Gastrocnemius medialis (tissue), 4 donors: ENCODE data around the gene FYB1. TPM values are rescaled to one million over a fixed set of nuclear protein-coding genes. Genes with fewer than 3 reads are reported as not detected.

ENCODE experiments used
- ATAC-seq, 2 donors: fragments of 150-250 bp; one replicate each; pipeline ENCODE4 v1.9.1; 2016
- DNase-seq, 2 donors: peaks; one replicate each; pipeline ENCODE4 v3.0.0-alpha.2; 2019
- H3K27ac ChIP-seq, 4 donors: fragments of 200-600 bp; sonication (generic); 1 replicate in 1 of 4; 2 replicates in 3 of 4; pipeline ENCODE4 v1.5.1; 2016 to 2018; ENCODE audit warnings: mild to moderate bottlenecking in 2 of 4, moderate library complexity in 1 of 4
- H3K27me3 ChIP-seq, 3 donors: fragments of 200-600 bp; sonication (generic) in 2 of 3; 1 replicate in 1 of 3; 2 replicates in 2 of 3; pipeline versions ENCODE4 v1.5.1 to v1.6.0; 2016 to 2019; ENCODE audit warnings: mild to moderate bottlenecking in 1 of 3, moderate library complexity in 1 of 3
- H3K36me3 ChIP-seq, 2 donors: fragments of 200-600 bp; sonication (generic) in 1 of 2; one replicate each; pipeline ENCODE4 v1.5.1; 2017 to 2018
- H3K4me1 ChIP-seq, 2 donors: fragments of 200-600 bp; sonication (generic) in 1 of 2; one replicate each; pipeline ENCODE4 v1.5.1; 2016 to 2017; ENCODE audit warnings: mild to moderate bottlenecking in 2 of 2
- H3K4me3 ChIP-seq, 4 donors: fragments of 200-600 bp; sonication (generic) in 3 of 4; 1 replicate in 1 of 4; 2 replicates in 3 of 4; pipeline ENCODE4 v1.5.1; 2016 to 2019; ENCODE audit warnings: mild to moderate bottlenecking in 2 of 4
- H3K9me3 ChIP-seq, 3 donors: fragments of 200-600 bp; sonication (generic) in 2 of 3; 1 replicate in 1 of 3; 2 replicates in 2 of 3; pipeline ENCODE4 v1.5.1; 2016 to 2019
- POLR2A ChIP-seq, 2 donors: fragments of 450-650 bp; IDR thresholded peaks; one replicate each; pipeline ENCODE4 v1.6.1; 2017; ENCODE audit warnings: antibody characterized with exemption in 2 of 2, mild to moderate bottlenecking in 2 of 2, moderate library complexity in 2 of 2
- in situ Hi-C, 4 donors: fragments of 200-750 bp; cut with MboI; loops; one replicate each; pipeline versions ENCODE4 v1.15.0 to v1.8.0; 2017; ENCODE audit warnings: low sequenced_read_pairs in 4 of 4
- intact Hi-C: fragments of 100-400 bp; cut with DNase I; formaldehyde crosslinking; loops from one replicate; pipeline ENCODE4 v1.15.1; 2023; ENCODE audit warnings: low total_unique reads
- total RNA-seq, 4 donors: library from RNA; depleted of rRNA; stranded (reverse); fragments of >200 nt; gene quantifications; one replicate each; pipeline versions ENCODE4 v1.1.0 to v1.2.3, GENCODE V29; 2016
- TF ChIP-seq, protein P1 (sequence below), 5 experiments: fragments of 450-650 bp in 3 of 5; fragments of 200-600 bp in 2 of 5; sonication (generic) in 2 of 5; IDR thresholded peaks in 4 of 5; conservative IDR thresholded peaks in 1 of 5; 1 replicate in 4 of 5; 2 replicates in 1 of 5; pipeline ENCODE4 v1.5.1; 2016 to 2019; ENCODE audit warnings: antibody characterized with exemption in 5 of 5, mild to moderate bottlenecking in 3 of 5, moderate library complexity in 3 of 5

The FYB1 gene
- total RNA-seq, 4 donors from 2014 or later = 1.1 to 5.6 (median 2.6) TPM

DNA sequence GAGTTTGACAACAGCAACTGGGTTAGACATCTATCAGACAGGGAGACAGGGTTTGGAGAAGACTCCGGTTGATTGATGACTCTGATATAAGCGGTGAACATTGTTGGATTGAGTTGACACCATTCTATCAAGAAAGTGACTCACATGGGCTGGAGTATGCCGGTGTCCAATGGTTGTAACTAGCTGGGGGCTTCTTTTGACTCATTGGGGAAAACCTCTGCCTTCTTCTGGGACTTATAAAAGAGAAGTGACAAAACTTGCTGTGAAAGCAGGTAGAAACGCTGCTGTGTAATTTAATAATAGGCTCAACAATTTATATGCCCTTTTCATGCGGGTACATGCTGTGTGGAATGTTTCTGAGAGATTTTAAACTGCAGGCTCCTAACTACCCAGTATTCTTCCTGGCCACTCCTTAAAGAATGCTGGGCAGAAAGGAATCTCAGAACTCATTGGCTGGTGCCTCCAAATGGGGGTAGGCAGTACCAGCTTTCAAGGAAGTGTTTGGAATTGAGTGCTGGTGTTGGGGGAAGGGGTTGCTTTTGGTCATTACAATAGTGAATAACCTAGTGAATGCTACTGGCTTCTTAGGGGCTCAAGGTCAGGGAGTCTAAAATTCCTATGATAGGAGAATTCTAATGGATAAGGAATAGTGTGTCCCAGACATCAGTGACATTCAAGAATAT lies 43.9 kb downstream of the FYB1 start:
- no peak for TF ChIP-seq POLR2A (IDR thresholded peaks at IDR 0.05)
- TF ChIP-seq, protein P1, sequence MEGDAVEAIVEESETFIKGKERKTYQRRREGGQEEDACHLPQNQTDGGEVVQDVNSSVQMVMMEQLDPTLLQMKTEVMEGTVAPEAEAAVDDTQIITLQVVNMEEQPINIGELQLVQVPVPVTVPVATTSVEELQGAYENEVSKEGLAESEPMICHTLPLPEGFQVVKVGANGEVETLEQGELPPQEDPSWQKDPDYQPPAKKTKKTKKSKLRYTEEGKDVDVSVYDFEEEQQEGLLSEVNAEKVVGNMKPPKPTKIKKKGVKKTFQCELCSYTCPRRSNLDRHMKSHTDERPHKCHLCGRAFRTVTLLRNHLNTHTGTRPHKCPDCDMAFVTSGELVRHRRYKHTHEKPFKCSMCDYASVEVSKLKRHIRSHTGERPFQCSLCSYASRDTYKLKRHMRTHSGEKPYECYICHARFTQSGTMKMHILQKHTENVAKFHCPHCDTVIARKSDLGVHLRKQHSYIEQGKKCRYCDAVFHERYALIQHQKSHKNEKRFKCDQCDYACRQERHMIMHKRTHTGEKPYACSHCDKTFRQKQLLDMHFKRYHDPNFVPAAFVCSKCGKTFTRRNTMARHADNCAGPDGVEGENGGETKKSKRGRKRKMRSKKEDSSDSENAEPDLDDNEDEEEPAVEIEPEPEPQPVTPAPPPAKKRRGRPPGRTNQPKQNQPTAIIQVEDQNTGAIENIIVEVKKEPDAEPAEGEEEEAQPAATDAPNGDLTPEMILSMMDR (IDR thresholded peaks at IDR 0.05 in 4 of 5, conservative IDR thresholded peaks at IDR 0.05 in 1 of 5) = no peak
- H3K27ac ChIP-seq = no peak overlapping the region
- DNase-seq (no peak), ATAC-seq (no peak)
- intact Hi-C loops = no loop called here
- H3K4me3 ChIP-seq = no peak overlapping the region
- H3K36me3 ChIP-seq = no peaks in the 10 kb centered on the region
- H3K27me3 ChIP-seq = no peaks in the 10 kb centered on the region
- no peaks in the 10 kb centered on the region for H3K9me3 ChIP-seq
- no peaks in the 10 kb centered on the region for H3K4me1 ChIP-seq
- in situ Hi-C loops = no loop called here

DNA sequence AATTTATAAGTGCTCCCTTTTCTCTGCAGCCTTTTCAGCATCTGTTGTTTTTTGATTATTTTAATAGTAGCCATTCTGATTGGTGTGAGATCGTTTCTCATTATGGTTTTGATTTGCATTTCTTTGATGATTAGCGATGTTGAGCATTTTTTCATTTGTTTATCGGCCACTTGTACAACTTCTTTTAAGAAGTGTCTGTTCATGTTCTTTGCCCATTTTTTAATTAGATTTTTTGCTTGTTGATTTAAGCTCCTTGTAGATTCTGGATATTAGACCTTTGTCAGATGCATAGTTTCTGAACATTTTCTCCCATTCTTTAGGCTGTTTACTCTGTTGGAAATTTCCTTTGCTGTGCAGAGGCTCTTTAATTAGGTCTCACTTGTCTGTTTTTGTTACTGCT lies 46.3 kb downstream of the FYB1 start:
- Histone ChIP-seq H3K4me3 (no peak overlapping the region), H3K4me1 (no peaks in the 10 kb centered on the region), H3K27ac (no peak overlapping the region), H3K27me3 (no peaks in the 10 kb centered on the region), H3K9me3 (no peaks in the 10 kb centered on the region), H3K36me3 (no peaks in the 10 kb centered on the region)
- no peak for ATAC-seq
- in situ Hi-C loops (no loop called here), intact Hi-C loops (no loop called here)
- no peak for DNase-seq
- TF ChIP-seq, protein P1 (IDR thresholded peaks at IDR 0.05 in 4 of 5, conservative IDR thresholded peaks at IDR 0.05 in 1 of 5) = no peak
- no peak for TF ChIP-seq POLR2A (IDR thresholded peaks at IDR 0.05)

DNA sequence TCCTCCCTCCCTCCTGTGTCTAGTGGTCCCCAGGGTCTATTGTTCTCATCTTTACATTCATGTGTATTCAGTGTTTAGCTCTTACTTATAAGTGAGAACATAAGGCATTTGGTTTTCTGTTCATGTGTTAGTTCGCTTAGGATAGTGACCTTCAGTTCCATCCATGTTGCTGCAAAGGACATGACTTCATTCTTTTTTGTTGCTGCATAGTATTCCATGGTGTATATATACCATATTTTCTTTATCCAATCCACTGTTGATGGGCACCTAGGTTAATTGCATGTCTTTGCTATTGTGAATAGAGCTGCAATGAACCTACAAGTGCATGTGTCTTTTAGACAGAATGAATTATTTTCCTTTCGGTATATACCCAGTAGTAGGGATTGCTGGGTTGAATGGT lies 46.8 kb downstream of the FYB1 start:
- in situ Hi-C loops (no loop called here), intact Hi-C loops (no loop called here)
- H3K36me3 ChIP-seq = no peaks in the 10 kb centered on the region
- no peaks in the 10 kb centered on the region for H3K27me3 ChIP-seq
- ATAC-seq = no peak
- no peak overlapping the region for H3K27ac ChIP-seq
- no peak for DNase-seq
- H3K4me3 ChIP-seq = no peak overlapping the region
- H3K4me1 ChIP-seq = no peaks in the 10 kb centered on the region
- no peak for TF ChIP-seq POLR2A (IDR thresholded peaks at IDR 0.05)
- TF ChIP-seq, protein P1 (IDR thresholded peaks at IDR 0.05 in 4 of 5, conservative IDR thresholded peaks at IDR 0.05 in 1 of 5) = no peak
- no peaks in the 10 kb centered on the region for H3K9me3 ChIP-seq

DNA sequence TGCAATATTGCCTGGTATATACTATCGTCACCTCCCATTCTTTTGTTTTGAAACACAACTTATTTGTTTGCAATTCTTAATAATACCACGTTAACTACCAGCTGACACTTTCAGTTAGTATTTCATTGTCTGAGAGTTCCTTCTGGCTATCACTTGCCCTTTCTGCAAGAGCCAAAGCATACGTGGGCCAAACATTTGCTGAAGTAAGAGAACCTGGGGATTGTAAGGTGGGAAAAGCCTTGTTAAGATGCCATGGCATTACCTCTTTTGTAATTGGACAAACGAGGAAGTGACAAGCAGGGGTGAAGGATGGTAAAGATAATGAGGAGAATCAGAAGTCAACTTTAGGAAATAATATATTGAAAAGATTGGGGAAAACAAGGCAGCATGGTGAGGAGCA lies 47.7 kb downstream of the FYB1 start:
- H3K36me3 ChIP-seq = no peaks in the 10 kb centered on the region
- in situ Hi-C loops (no loop called here), intact Hi-C loops (no loop called here)
- TF ChIP-seq POLR2A (IDR thresholded peaks at IDR 0.05) = no peak
- TF ChIP-seq, protein P1 (IDR thresholded peaks at IDR 0.05 in 4 of 5, conservative IDR thresholded peaks at IDR 0.05 in 1 of 5) = no peak
- no peaks in the 10 kb centered on the region for H3K27me3 ChIP-seq
- ATAC-seq (no peak), DNase-seq (no peak)
- H3K4me3 ChIP-seq = no peak overlapping the region
- H3K27ac ChIP-seq = no peak overlapping the region
- H3K4me1 ChIP-seq = no peaks in the 10 kb centered on the region
- H3K9me3 ChIP-seq = no peaks in the 10 kb centered on the region

DNA sequence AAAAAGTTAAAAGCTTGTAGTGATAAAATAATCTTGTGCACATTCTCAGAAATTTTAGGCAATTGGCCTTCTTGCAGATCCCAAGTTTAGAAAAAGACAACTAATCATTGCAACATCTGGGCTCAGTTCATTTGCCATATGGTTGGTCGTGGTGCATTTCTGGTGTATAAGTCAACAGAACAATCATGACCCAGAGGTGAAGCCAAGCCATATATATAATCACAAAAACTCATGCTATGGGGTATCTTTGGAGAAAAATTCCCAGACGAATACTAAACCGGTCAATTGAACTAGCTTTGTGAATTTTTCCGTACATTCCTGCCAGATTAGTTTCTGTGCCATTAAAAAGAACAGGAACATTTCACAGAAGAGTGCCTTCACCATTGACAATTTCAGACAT lies 50.3 kb downstream of the FYB1 start:
- no peaks in the 10 kb centered on the region for H3K27me3 ChIP-seq
- intact Hi-C loops = no loop called here

More for the DNA sequence above, 50.3 kb downstream of the FYB1 start:
- no peak for ATAC-seq
- in situ Hi-C loops = no loop called here
- Histone ChIP-seq H3K4me3 (no peak overlapping the region), H3K9me3 (no peaks in the 10 kb centered on the region), H3K27ac (no peak overlapping the region), H3K4me1 (no peaks in the 10 kb centered on the region), H3K36me3 (no peaks in the 10 kb centered on the region)
- no peak for DNase-seq
- TF ChIP-seq, protein P1 (IDR thresholded peaks at IDR 0.05 in 4 of 5, conservative IDR thresholded peaks at IDR 0.05 in 1 of 5) = no peak
- no peak for TF ChIP-seq POLR2A (IDR thresholded peaks at IDR 0.05)
